H1 (cell line): ENCODE results near the gene SYT13. TPM values are rescaled to one million over a fixed set of nuclear protein-coding genes. Genes with fewer than 3 reads are reported as not detected.

Source experiments
- CTCF ChIA-PET: fragments of 300-600 bp; sonication (Branson Sonifier 250); formaldehyde crosslinking; loops from one replicate; lab custom pipeline; 2021; ENCODE audit not compliant: partially characterized antibody; lab: Charles Lee
- POLR2A ChIA-PET: fragments of 300-600 bp; sonication (Branson Sonifier 250); formaldehyde crosslinking; loops from one replicate; lab custom pipeline; 2021; ENCODE audit warnings: inconsistent platforms; ENCODE audit not compliant: partially characterized antibody; lab: Charles Lee
- DNase-seq, 2 experiments: peaks; one replicate each; pipeline versions ENCODE4 v3.0.0 to v3.0.0-alpha.2; 2010 to 2022; ENCODE audit warnings: low spot score in 2 of 2, low read depth in 1 of 2, mixed read lengths in 1 of 2
- FAIRE-seq: peaks from 2 replicates; lab custom pipeline; 2011; peaks lifted over from hg19 to GRCh38; lab: Jason Lieb, UNC
- H2AFZ ChIP-seq: 2 replicates; pipeline ENCODE4 v1.8.1; 2012; ENCODE audit warnings: low read length, inconsistent platforms
- H2AK5ac ChIP-seq: 2 replicates; pipeline ENCODE4 v1.6.1; 2013; ENCODE audit warnings: low read depth, low read length
- H2BK120ac ChIP-seq: replicated peaks from 2 replicates; pipeline ENCODE3; 2013; ENCODE audit warnings: low read depth, low read length, inconsistent platforms
- H2BK12ac ChIP-seq: 2 replicates; pipeline ENCODE4 v1.6.1; 2013; ENCODE audit warnings: low read depth, low read length
- H2BK15ac ChIP-seq: 2 replicates; pipeline ENCODE4 v1.6.1; 2013; ENCODE audit warnings: low read length
- H2BK20ac ChIP-seq: 2 replicates; pipeline ENCODE4 v1.6.1; 2013; ENCODE audit warnings: low read length
- H2BK5ac ChIP-seq: 2 replicates; pipeline ENCODE4 v1.6.1; 2013; ENCODE audit warnings: low read depth, low read length
- H3K14ac ChIP-seq: 2 replicates; pipeline ENCODE4 v1.6.1; 2013; ENCODE audit warnings: inconsistent platforms; ENCODE audit not compliant: insufficient read length
- H3K18ac ChIP-seq: 2 replicates; pipeline ENCODE4 v1.6.1; 2013; ENCODE audit warnings: low read length; ENCODE audit errors: extremely low read depth
- H3K23ac ChIP-seq: 2 replicates; pipeline ENCODE4 v1.6.1; 2013; ENCODE audit warnings: inconsistent platforms; ENCODE audit not compliant: insufficient read length
- H3K23me2 ChIP-seq: 2 replicates; pipeline ENCODE4 v1.6.1; 2013; ENCODE audit warnings: low read depth, low read length
- H3K27ac ChIP-seq: 2 replicates; pipeline ENCODE4 v1.6.1; 2011; ENCODE audit warnings: low read depth, low read length, inconsistent platforms
- H3K27me3 ChIP-seq, 4 experiments: replicated peaks in 1 of 4; 1 replicate in 1 of 4; 2 replicates in 3 of 4; pipeline versions ENCODE4 v1.6.1 to v1.8.1; 2011 to 2013; ENCODE audit warnings: low read length in 3 of 4, mild to moderate bottlenecking in 3 of 4, inconsistent platforms in 2 of 4, mixed read lengths in 2 of 4, moderate library complexity in 1 of 4; ENCODE audit not compliant: control insufficient read depth in 3 of 4, insufficient read depth in 3 of 4; ENCODE audit errors: extremely low read depth in 1 of 4
- H3K36me3 ChIP-seq, 4 experiments: 2 replicates each; pipeline versions ENCODE4 v1.6.1 to v1.8.1; 2011 to 2013; ENCODE audit warnings: mild to moderate bottlenecking in 4 of 4, low read length in 3 of 4, moderate library complexity in 2 of 4, control low read depth in 1 of 4, inconsistent platforms in 1 of 4; ENCODE audit not compliant: insufficient read depth in 4 of 4, control insufficient read depth in 2 of 4
- H3K4ac ChIP-seq: replicated peaks from 2 replicates; pipeline ENCODE3; 2013; ENCODE audit warnings: low read length, low read depth, mixed read lengths, inconsistent platforms; ENCODE audit not compliant: insufficient read length
- H3K4me1 ChIP-seq, 4 experiments: replicated peaks in 1 of 4; 1 replicate in 1 of 4; 2 replicates in 3 of 4; pipeline versions ENCODE4 v1.6.1 to v1.8.1; 2011 to 2013; ENCODE audit warnings: low read length in 3 of 4, inconsistent platforms in 2 of 4, mixed read lengths in 1 of 4; ENCODE audit not compliant: insufficient read depth in 4 of 4, control insufficient read depth in 3 of 4
- H3K4me2 ChIP-seq, 2 experiments: 2 replicates each; pipeline versions ENCODE4 v1.6.1 to v1.8.1; 2011 to 2013; ENCODE audit warnings: low read depth in 2 of 2, low read length in 2 of 2, control low read depth in 1 of 2, inconsistent platforms in 1 of 2, mild to moderate bottlenecking in 1 of 2; ENCODE audit not compliant: insufficient read depth in 1 of 2
- H3K4me3 ChIP-seq, 4 experiments: fragments of 200-600, 300-600 bp in 1 of 4; sonication (generic), shearing (Covaris generic), sonication (Bioruptor Twin) in 1 of 4; 2 replicates each; pipeline versions ENCODE4 v1.5.1 to v1.8.1; 2011 to 2016; ENCODE audit warnings: low read length in 4 of 4, low read depth in 3 of 4, control low read depth in 2 of 4, inconsistent platforms in 2 of 4, mild to moderate bottlenecking in 2 of 4, mixed read lengths in 1 of 4, moderate library complexity in 1 of 4; ENCODE audit not compliant: insufficient read depth in 2 of 4; ENCODE audit errors: extremely low read depth in 1 of 4
- H3K56ac ChIP-seq: replicated peaks from 2 replicates; pipeline ENCODE3; 2013; ENCODE audit warnings: low read depth, mild to moderate bottlenecking, mixed read lengths, low read length, inconsistent platforms; ENCODE audit not compliant: insufficient read length
- H3K79me1 ChIP-seq: 2 replicates; pipeline ENCODE4 v1.6.1; 2013; ENCODE audit warnings: low read depth, low read length, control low read depth
- H3K79me2 ChIP-seq, 2 experiments: 2 replicates each; pipeline versions ENCODE4 v1.6.1 to v1.8.1; 2012 to 2013; ENCODE audit warnings: low read length in 2 of 2, mild to moderate bottlenecking in 2 of 2, inconsistent platforms in 1 of 2; ENCODE audit not compliant: insufficient read depth in 2 of 2, control insufficient read depth in 1 of 2
- H3K9ac ChIP-seq, 4 experiments: replicated peaks in 1 of 4; 1 replicate in 1 of 4; 2 replicates in 3 of 4; pipeline versions ENCODE4 v1.6.1 to v1.8.1; 2011 to 2013; ENCODE audit warnings: low read depth in 3 of 4, low read length in 3 of 4, control low read depth in 2 of 4, mild to moderate bottlenecking in 2 of 4, moderate library complexity in 2 of 4, inconsistent platforms in 1 of 4; ENCODE audit errors: extremely low read depth in 1 of 4
- H3K9me3 ChIP-seq, 2 experiments: 2 replicates each; pipeline versions ENCODE4 v1.6.1 to v1.8.1; 2012 to 2013; ENCODE audit warnings: mild to moderate bottlenecking in 2 of 2, moderate library complexity in 2 of 2, control low read depth in 1 of 2, inconsistent platforms in 1 of 2, low read depth in 1 of 2, low read length in 1 of 2, mixed read lengths in 1 of 2; ENCODE audit not compliant: insufficient read depth in 2 of 2
- H4K20me1 ChIP-seq, 2 experiments: replicated peaks in 1 of 2; 2 replicates each; pipeline versions ENCODE3 to v1.8.1; 2011 to 2013; ENCODE audit warnings: inconsistent platforms in 2 of 2, low read length in 2 of 2, mild to moderate bottlenecking in 1 of 2; ENCODE audit not compliant: insufficient read depth in 2 of 2, control insufficient read depth in 1 of 2
- H4K5ac ChIP-seq: 2 replicates; pipeline ENCODE4 v1.6.1; 2013; ENCODE audit warnings: low read length, low read depth, mixed read lengths, inconsistent platforms; ENCODE audit not compliant: insufficient read length
- H4K8ac ChIP-seq: 2 replicates; pipeline ENCODE4 v1.8.0; 2013; ENCODE audit warnings: mild to moderate bottlenecking, moderate library complexity, low read length, inconsistent platforms; ENCODE audit not compliant: insufficient read depth; ENCODE audit errors: extremely low read depth
- H4K91ac ChIP-seq: replicated peaks from 2 replicates; pipeline ENCODE3; 2013; ENCODE audit warnings: low read length, mixed read lengths, inconsistent platforms; ENCODE audit not compliant: insufficient read length
- ASH2L ChIP-seq: fragments of 200-600, 300-600 bp; sonication (generic); IDR thresholded peaks from one replicate; pipeline ENCODE4 v1.7.1; 2017; ENCODE audit warnings: low read length
- CHD2 ChIP-seq: IDR thresholded peaks from 2 replicates; pipeline ENCODE4 v1.6.1; 2012; ENCODE audit warnings: low read length, improper control_type of control experiment
- CTBP2 ChIP-seq: IDR thresholded peaks from 2 replicates; pipeline ENCODE4 v1.7.0; 2011; ENCODE audit warnings: borderline replicate concordance, mild to moderate bottlenecking, moderate library complexity, mixed read lengths, low read length; ENCODE audit not compliant: insufficient read depth, insufficient read length
- GABPA ChIP-seq: IDR thresholded peaks from 2 replicates; pipeline ENCODE4 v1.6.1; 2011; ENCODE audit warnings: mild to moderate bottlenecking, low read length, moderate library complexity, borderline replicate concordance; ENCODE audit not compliant: insufficient read depth
- KDM4A ChIP-seq: IDR thresholded peaks from one replicate; pipeline ENCODE4 v1.7.1; 2012; ENCODE audit warnings: low read depth, mild to moderate bottlenecking, moderate library complexity, low read length, inconsistent platforms; ENCODE audit not compliant: severe bottlenecking
- SIRT6 ChIP-seq: IDR thresholded peaks from one replicate; pipeline ENCODE4 v1.7.1; 2012; ENCODE audit warnings: low read length, inconsistent platforms
- SIX5 ChIP-seq: IDR thresholded peaks from 2 replicates; pipeline ENCODE4 v1.6.1; 2011; ENCODE audit warnings: mild to moderate bottlenecking, low read depth, low read length
- SP4 ChIP-seq: IDR thresholded peaks from 2 replicates; pipeline ENCODE4 v1.6.1; 2012; ENCODE audit warnings: low read length, inconsistent platforms
- TCF12 ChIP-seq: IDR thresholded peaks from 2 replicates; pipeline ENCODE4 v1.6.1; 2011; ENCODE audit warnings: low read depth, mild to moderate bottlenecking, low read length
- WGBS, 2 experiments: shearing (Covaris generic) in 1 of 2; methylation state at CpG; one replicate each; pipeline versions ENCODE4 v1.1.6 to v1.1.7; 2013 to 2015; ENCODE audit warnings: low lambda C conversion rate in 2 of 2, mixed read lengths in 2 of 2, inconsistent platforms in 1 of 2, low coverage in 1 of 2, missing lambda C conversion rate in 1 of 2; ENCODE audit not compliant: insufficient replicate concordance in 2 of 2, insufficient coverage in 1 of 2, insufficient read length in 1 of 2; ENCODE audit errors: extremely low coverage in 1 of 2, missing lambda C conversion rate in 1 of 2; 5-methylcytosine and 5-hydroxymethylcytosine counted together
- polyA plus RNA-seq, 7 experiments: library from polyadenylated mRNA; depleted of rRNA in 3 of 7; stranded (reverse) in 5 of 7; unstranded in 2 of 7; fragments of >200 nt in 5 of 7; fragments of 200-250 nt in 2 of 7; gene quantifications; 1 replicate in 5 of 7; 2 replicates in 1 of 7; 4 replicates in 1 of 7; pipeline versions ENCODE4 v1.2.1 to v1.2.3, GENCODE V29; 2011 to 2013; ENCODE audit warnings: missing spikeins in 2 of 7, mixed read lengths in 2 of 7
- total RNA-seq: library from RNA; stranded (reverse); fragmentation: NEBNext Ultra II Directional; extraction: Animal tissue kit (Norgen Biotek cat#: 25700); gene quantifications from 2 replicates; pipeline ENCODE4 v1.2.1, GENCODE V29; 2021
- TF ChIP-seq, protein P1 (sequence below), 3 experiments: IDR thresholded peaks; 1 replicate in 2 of 3; 2 replicates in 1 of 3; pipeline versions ENCODE4 v1.5.1 to v1.6.1; 2011; ENCODE audit warnings: low read length in 3 of 3, mild to moderate bottlenecking in 3 of 3, inconsistent platforms in 2 of 3, low read depth in 1 of 3, moderate library complexity in 1 of 3; ENCODE audit not compliant: insufficient read depth in 1 of 3; ENCODE audit errors: control extremely low read depth in 1 of 3
- TF ChIP-seq, protein P2 (sequence below): IDR thresholded peaks from 2 replicates; pipeline ENCODE4 v1.6.1; 2012; ENCODE audit warnings: low read length, inconsistent platforms

Gene SYT13
- total and polyA plus RNA-seq, 2 of the 8 experiments (the other 6 are each of a cell fraction or from before 2014, with no cell fraction given): 4.8 to 13.2 TPM

DNA sequence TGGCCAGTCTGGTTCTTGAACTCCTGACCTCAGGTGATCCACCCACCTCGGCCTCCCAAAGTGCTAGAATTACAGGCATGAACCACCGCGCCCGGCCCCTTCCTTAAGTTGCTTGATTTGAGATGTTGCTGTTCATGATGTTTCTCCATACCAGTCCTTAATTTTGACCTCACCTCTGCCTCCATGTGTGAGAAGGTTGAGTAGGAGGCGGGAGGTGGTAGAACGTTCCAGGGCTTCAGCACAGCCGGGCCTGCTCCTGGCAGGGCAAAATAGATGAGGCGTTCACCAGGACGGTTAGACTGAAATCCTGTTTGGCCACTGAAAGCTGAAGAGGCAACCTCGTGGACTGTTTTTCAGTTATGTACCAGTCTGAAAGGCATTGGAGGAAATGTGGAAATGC lies 48.3 kb upstream of the SYT13 start:
- no peak for DNase-seq
- no peak overlapping the region for H2BK15ac ChIP-seq
- no peak overlapping the region for H3K4ac ChIP-seq
- no peak overlapping the region for H3K18ac ChIP-seq
- H2BK20ac ChIP-seq: no peak overlapping the region
- no peaks in the 10 kb centered on the region for H4K20me1 ChIP-seq
- POLR2A ChIA-PET: no interaction called here
- no peak overlapping the region for H2AFZ ChIP-seq
- no peak overlapping the region for H4K91ac ChIP-seq
- H2BK5ac ChIP-seq: no peak overlapping the region
- H4K8ac ChIP-seq: no peak overlapping the region
- no peak overlapping the region for H3K9ac ChIP-seq
- WGBS, 2 experiments: 93% methylated on average over 8 of the region's 10 CpGs; no CpG with 5 or more reads in 1 of the 2 experiments
- no peaks in the 10 kb centered on the region for H3K9me3 ChIP-seq
- no peak overlapping the region for H2AK5ac ChIP-seq
- H3K14ac ChIP-seq: no peak overlapping the region
- H2BK12ac ChIP-seq: no peak overlapping the region
- H3K4me2 ChIP-seq: no peak overlapping the region
- H3K4me3 ChIP-seq: no peak overlapping the region
- H3K27ac ChIP-seq: no peak overlapping the region
- H3K79me1 ChIP-seq: no peaks in the 10 kb centered on the region
- H3K36me3 ChIP-seq: no peaks in the 10 kb centered on the region
- H3K4me1 ChIP-seq: no peaks in the 10 kb centered on the region
- H2BK120ac ChIP-seq: no peak overlapping the region
- H4K5ac ChIP-seq: no peak overlapping the region
- no peaks in the 10 kb centered on the region for H3K23me2 ChIP-seq
- no peaks in the 10 kb centered on the region for H3K79me2 ChIP-seq
- CTCF ChIA-PET: interaction anchor here (0.8 to 5.0 kb wide), 11 partner anchors 10 to 437 kb away, joined by 4 to 95 read pairs (median 8); no protein-coding TSS in a partner anchor
- no peak for FAIRE-seq
- H3K27me3 ChIP-seq: no peaks in the 10 kb centered on the region; a peak in 1 of 7 replicates
- H3K23ac ChIP-seq: no peak overlapping the region
- H3K56ac ChIP-seq: no peak overlapping the region
- TF ChIP-seq CTBP2 (no peak), KDM4A (no peak), SIX5 (no peak), SP4 (no peak), TCF12 (no peak), ASH2L (no peak), CHD2 (no peak), GABPA (no peak), SIRT6 (no peak)
- TF ChIP-seq, protein P1, sequence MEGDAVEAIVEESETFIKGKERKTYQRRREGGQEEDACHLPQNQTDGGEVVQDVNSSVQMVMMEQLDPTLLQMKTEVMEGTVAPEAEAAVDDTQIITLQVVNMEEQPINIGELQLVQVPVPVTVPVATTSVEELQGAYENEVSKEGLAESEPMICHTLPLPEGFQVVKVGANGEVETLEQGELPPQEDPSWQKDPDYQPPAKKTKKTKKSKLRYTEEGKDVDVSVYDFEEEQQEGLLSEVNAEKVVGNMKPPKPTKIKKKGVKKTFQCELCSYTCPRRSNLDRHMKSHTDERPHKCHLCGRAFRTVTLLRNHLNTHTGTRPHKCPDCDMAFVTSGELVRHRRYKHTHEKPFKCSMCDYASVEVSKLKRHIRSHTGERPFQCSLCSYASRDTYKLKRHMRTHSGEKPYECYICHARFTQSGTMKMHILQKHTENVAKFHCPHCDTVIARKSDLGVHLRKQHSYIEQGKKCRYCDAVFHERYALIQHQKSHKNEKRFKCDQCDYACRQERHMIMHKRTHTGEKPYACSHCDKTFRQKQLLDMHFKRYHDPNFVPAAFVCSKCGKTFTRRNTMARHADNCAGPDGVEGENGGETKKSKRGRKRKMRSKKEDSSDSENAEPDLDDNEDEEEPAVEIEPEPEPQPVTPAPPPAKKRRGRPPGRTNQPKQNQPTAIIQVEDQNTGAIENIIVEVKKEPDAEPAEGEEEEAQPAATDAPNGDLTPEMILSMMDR (IDR thresholded peaks at IDR 0.05; ENCODE audit: control extremely low read depth in 1 of 3, insufficient read depth in 1 of 3, low read depth in 1 of 3, low read length in 3 of 3): no peak
- TF ChIP-seq, protein P2, sequence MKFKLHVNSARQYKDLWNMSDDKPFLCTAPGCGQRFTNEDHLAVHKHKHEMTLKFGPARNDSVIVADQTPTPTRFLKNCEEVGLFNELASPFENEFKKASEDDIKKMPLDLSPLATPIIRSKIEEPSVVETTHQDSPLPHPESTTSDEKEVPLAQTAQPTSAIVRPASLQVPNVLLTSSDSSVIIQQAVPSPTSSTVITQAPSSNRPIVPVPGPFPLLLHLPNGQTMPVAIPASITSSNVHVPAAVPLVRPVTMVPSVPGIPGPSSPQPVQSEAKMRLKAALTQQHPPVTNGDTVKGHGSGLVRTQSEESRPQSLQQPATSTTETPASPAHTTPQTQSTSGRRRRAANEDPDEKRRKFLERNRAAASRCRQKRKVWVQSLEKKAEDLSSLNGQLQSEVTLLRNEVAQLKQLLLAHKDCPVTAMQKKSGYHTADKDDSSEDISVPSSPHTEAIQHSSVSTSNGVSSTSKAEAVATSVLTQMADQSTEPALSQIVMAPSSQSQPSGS: no peak
